Fibroblast of lung (primary cell): ENCODE data around the gene HIKESHI. TPM values are rescaled to one million over a fixed set of nuclear protein-coding genes. Genes with fewer than 3 reads are reported as not detected.

ENCODE experiments used
- DNase-seq, 2 donors: peaks; one replicate each; pipeline versions ENCODE4 v3.0.0 to v3.0.0-alpha.2; 2010; ENCODE audit warnings: low read depth in 2 of 2
- H2AFZ ChIP-seq: 2 replicates; pipeline ENCODE4 v1.5.1; 2012; ENCODE audit warnings: low read length, control low read depth, inconsistent platforms
- H3K27ac ChIP-seq: 2 replicates; pipeline ENCODE4 v1.5.1; 2011; ENCODE audit warnings: low read length, control low read depth; ENCODE audit not compliant: insufficient read depth
- H3K27me3 ChIP-seq: 2 replicates; pipeline ENCODE4 v1.5.1; 2011; ENCODE audit warnings: mild to moderate bottlenecking, low read length; ENCODE audit not compliant: control insufficient read depth, insufficient read depth
- H3K36me3 ChIP-seq: 2 replicates; pipeline ENCODE4 v1.5.1; 2011; ENCODE audit warnings: low read length; ENCODE audit not compliant: control insufficient read depth, insufficient read depth
- H3K4me1 ChIP-seq: 2 replicates; pipeline ENCODE4 v1.5.1; 2011; ENCODE audit warnings: low read length; ENCODE audit not compliant: control insufficient read depth, insufficient read depth; ENCODE audit errors: extremely low read depth
- H3K4me2 ChIP-seq: 2 replicates; pipeline ENCODE4 v1.5.1; 2011; ENCODE audit warnings: low read length, control low read depth; ENCODE audit not compliant: insufficient read depth; ENCODE audit errors: extremely low read depth
- H3K4me3 ChIP-seq, 4 experiments: fragments of 200-600 bp in 1 of 4; sonication (generic) in 1 of 4; replicated peaks in 1 of 4; 2 replicates each; pipeline ENCODE4 v1.5.1; 2011 to 2016; ENCODE audit warnings: low read length in 4 of 4, low read depth in 3 of 4, mild to moderate bottlenecking in 3 of 4, control low read depth in 2 of 4, inconsistent platforms in 1 of 4, mixed read lengths in 1 of 4; ENCODE audit not compliant: insufficient read depth in 1 of 4; ENCODE audit errors: control extremely low read depth in 1 of 4
- H3K79me2 ChIP-seq: 2 replicates; pipeline ENCODE4 v1.5.1; 2012; ENCODE audit warnings: mild to moderate bottlenecking, low read length, inconsistent platforms; ENCODE audit not compliant: control insufficient read depth, insufficient read depth
- H3K9ac ChIP-seq: 2 replicates; pipeline ENCODE4 v1.5.1; 2011; ENCODE audit warnings: mild to moderate bottlenecking, low read length, control low read depth; ENCODE audit not compliant: insufficient read depth
- H3K9me3 ChIP-seq: 2 replicates; pipeline ENCODE4 v1.5.1; 2012; ENCODE audit warnings: low read depth, low read length; ENCODE audit not compliant: control insufficient read depth, insufficient read depth
- H4K20me1 ChIP-seq: 2 replicates; pipeline ENCODE4 v1.5.1; 2011; ENCODE audit warnings: low read length; ENCODE audit not compliant: control insufficient read depth, insufficient read depth; ENCODE audit errors: extremely low read depth
- CTCF ChIP-seq, 2 donors: IDR thresholded peaks in 1 of 2; conservative IDR thresholded peaks in 1 of 2; 1 replicate in 1 of 2; 2 replicates in 1 of 2; pipeline ENCODE4 v1.5.1; 2011 to 2012; ENCODE audit warnings: low read length in 2 of 2, control low read depth in 1 of 2, inconsistent platforms in 1 of 2, low read depth in 1 of 2, mild to moderate bottlenecking in 1 of 2
- EZH2 ChIP-seq: IDR thresholded peaks from 2 replicates; pipeline ENCODE4 v1.5.1; 2012; ENCODE audit warnings: low read length, control low read depth, mild to moderate bottlenecking; ENCODE audit errors: missing control alignments
- polyA plus RNA-seq, 2 donors: library from polyadenylated mRNA; depleted of rRNA in 1 of 2; stranded (reverse) in 1 of 2; unstranded in 1 of 2; fragments of >200 nt; gene quantifications; 2 replicates each; pipeline ENCODE4 v1.2.1, GENCODE V29; 2011 to 2012; ENCODE audit warnings: missing spikeins in 1 of 2
- total RNA-seq: library from RNA; depleted of rRNA; stranded (reverse); fragments of >200 nt; gene quantifications from 2 replicates; pipeline ENCODE4 v1.2.1, GENCODE V29; 2014

The HIKESHI gene
- total and polyA plus RNA-seq, 2 donors (not counting 1 experiment from before 2014, with no cell fraction given) = 64.1 to 74.3 TPM

- Histone ChIP-seq H4K20me1 (no peaks in the 10 kb centered on the region), H3K27me3 (no peaks in the 10 kb centered on the region), H3K4me1 (no peaks in the 10 kb centered on the region), H2AFZ (no peak overlapping the region), H3K9me3 (no peaks in the 10 kb centered on the region), H3K36me3 (no peaks in the 10 kb centered on the region), H3K27ac (no peak overlapping the region), H3K79me2 (no peaks in the 10 kb centered on the region), H3K4me2 (no peak overlapping the region), H3K4me3 (no peak overlapping the region), H3K9ac (no peak overlapping the region)
- DNase-seq = no peak
- no peak for TF ChIP-seq EZH2
- TF ChIP-seq CTCF (conservative IDR thresholded peaks at IDR 0.05 in 1 of 2, IDR thresholded peaks at IDR 0.05 in 1 of 2; ENCODE audit: low read depth in 1 of 2, low read length in 2 of 2) = no peak
Measured at GRCh38 chr11:86337227-86337626, 35.2 kb downstream of the HIKESHI start.

- H3K4me3 ChIP-seq = no peak overlapping the region
- no peaks in the 10 kb centered on the region for H4K20me1 ChIP-seq
- TF ChIP-seq CTCF (conservative IDR thresholded peaks at IDR 0.05 in 1 of 2, IDR thresholded peaks at IDR 0.05 in 1 of 2; ENCODE audit: low read depth in 1 of 2, low read length in 2 of 2) (no peak), EZH2 (no peak)
- H3K4me1 ChIP-seq = no peaks in the 10 kb centered on the region
- DNase-seq = no peak
- H3K27ac ChIP-seq = no peak overlapping the region
- no peaks in the 10 kb centered on the region for H3K36me3 ChIP-seq
- H2AFZ ChIP-seq = no peak overlapping the region
- no peak overlapping the region for H3K9ac ChIP-seq
- H3K4me2 ChIP-seq = no peak overlapping the region
- no peaks in the 10 kb centered on the region for H3K9me3 ChIP-seq
- H3K79me2 ChIP-seq = no peaks in the 10 kb centered on the region
- no peaks in the 10 kb centered on the region for H3K27me3 ChIP-seq
Measured at GRCh38 chr11:86341382-86341781, 39.3 kb downstream of the HIKESHI start.

GRCh38 chr11:86346513-86346912 lies 44.5 kb downstream of the HIKESHI start:
- Histone ChIP-seq H3K27me3 (no peaks in the 10 kb centered on the region), H3K27ac (no peak overlapping the region), H4K20me1 (no peaks in the 10 kb centered on the region), H3K4me3 (no peak overlapping the region), H3K9ac (no peak overlapping the region), H3K9me3 (no peaks in the 10 kb centered on the region), H3K4me1 (no peaks in the 10 kb centered on the region), H3K79me2 (no peaks in the 10 kb centered on the region), H3K36me3 (no peaks in the 10 kb centered on the region), H3K4me2 (no peak overlapping the region), H2AFZ (no peak overlapping the region)
- TF ChIP-seq EZH2 (no peak), CTCF (conservative IDR thresholded peaks at IDR 0.05 in 1 of 2, IDR thresholded peaks at IDR 0.05 in 1 of 2; ENCODE audit: low read depth in 1 of 2, low read length in 2 of 2) (no peak)
- DNase-seq = no peak
